GM12873 (cell line): ENCODE results near the gene TENM4.

Experiments used
- CTCF ChIP-seq: IDR thresholded peaks from 2 replicates; pipeline ENCODE4 v1.5.1; 2012; ENCODE audit warnings: low read depth, mild to moderate bottlenecking, moderate library complexity, low read length, control low read depth; ENCODE audit not compliant: insufficient read depth; ENCODE audit errors: missing control alignments

The TENM4 gene

GRCh38 chr11:79308429-79308828 lies 132.4 kb downstream of the TENM4 start:
- TF ChIP-seq CTCF: no peak

GRCh38 chr11:79304599-79305212 lies 136.1 kb downstream of the TENM4 start:
- no peak for TF ChIP-seq CTCF

DNA sequence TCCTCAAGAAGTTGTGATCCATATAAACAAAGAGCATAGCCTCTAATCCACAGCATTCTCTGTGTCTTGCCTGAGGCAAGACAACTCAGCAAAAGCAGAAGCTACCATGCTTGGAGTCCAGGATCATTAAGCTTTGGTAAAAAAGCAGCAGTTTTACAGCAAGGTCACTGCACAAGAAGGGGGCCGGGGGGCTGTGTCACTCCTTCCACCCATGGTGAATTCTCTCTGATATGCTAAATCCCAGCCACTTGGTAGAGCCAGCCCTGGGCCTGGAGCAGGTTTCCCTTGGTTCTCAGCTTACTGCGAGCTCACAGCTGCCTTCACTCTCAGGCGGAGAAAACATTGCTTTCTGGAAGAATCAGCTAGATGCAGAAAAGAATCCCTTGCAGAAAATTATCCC lies 144.7 kb downstream of the TENM4 start:
- TF ChIP-seq CTCF: no peak

GRCh38 chr11:79294845-79295731 lies 145.7 kb downstream of the TENM4 start:
- TF ChIP-seq CTCF: no peak

GRCh38 chr11:79291948-79292347 lies 148.9 kb downstream of the TENM4 start:
- no peak for TF ChIP-seq CTCF

DNA sequence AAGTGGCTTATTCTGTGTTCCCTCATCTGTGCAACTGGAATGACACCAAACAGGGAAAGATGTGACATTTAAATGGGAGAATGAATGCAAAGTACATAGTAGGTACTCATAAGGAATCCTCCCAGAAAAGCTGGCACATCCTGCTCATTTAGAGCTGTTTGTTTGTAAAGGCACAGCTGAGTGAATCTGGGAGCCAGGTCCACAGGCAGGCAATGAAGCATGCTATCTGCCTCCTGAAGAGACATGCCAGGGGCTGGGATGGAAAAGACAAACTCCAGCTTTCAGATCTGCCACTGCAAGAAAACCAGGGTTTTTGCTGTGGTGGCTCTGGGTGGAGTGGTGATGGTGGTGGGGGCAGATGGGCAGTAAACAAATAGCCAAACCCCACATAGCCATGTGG lies 150.1 kb downstream of the TENM4 start:
- TF ChIP-seq CTCF: no peak

DNA sequence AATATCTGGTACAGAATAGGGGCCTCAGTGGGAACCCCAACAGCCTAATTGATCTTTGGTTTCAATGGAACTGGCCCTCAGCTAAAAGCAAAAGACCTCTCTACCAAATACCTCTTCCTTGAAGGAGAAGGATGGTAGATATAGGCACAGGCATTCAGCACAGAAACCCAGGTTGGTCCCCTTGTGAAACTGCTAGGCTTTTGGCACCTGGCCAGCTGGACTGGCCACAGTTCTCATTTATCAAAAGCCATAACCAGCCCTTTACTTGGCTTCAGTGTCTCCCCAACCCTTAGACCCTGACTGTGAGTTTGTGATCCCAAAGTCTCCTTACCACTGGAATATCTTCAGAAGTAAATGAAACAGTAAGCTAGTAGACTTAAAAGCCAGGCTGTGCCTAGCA lies 152.9 kb downstream of the TENM4 start:
- no peak for TF ChIP-seq CTCF
